Activated CD8-positive, alpha-beta memory T cell treated with anti-CD3 and anti-CD28 coated beads, Interleukin-2, amount 10 ng/mL, durations not matched to agents 7 days and 5 days (primary cell): ENCODE results near the gene UVSSA. TPM values are rescaled to one million over a fixed set of nuclear protein-coding genes. Genes with fewer than 3 reads are reported as not detected.
A peak's percentile ranks its signal among the peaks of the same experiment; 100 is the strongest.
"Not testable (repeated sequence)": the region's sequence is repeated elsewhere in the genome, so short reads cannot be mapped to it uniquely, and the experiment has no call there.

Experiments used
- ATAC-seq: fragments of 150-1000 bp; cut with Tn5 transposase; one replicate; pipeline ENCODE4 v1.10.0; 2021; ENCODE audit warnings: moderate library complexity
- CTCF ChIA-PET: fragments of 350-600 bp; sonication (Branson Sonifier 250); formaldehyde crosslinking; loops from one replicate; lab custom pipeline; 2021; ENCODE audit warnings: antibody characterized with exemption; lab: Charles Lee
- DNase-seq: peaks from one replicate; pipeline ENCODE4 v3.0.0-alpha.2; 2020
- H3K27ac Mint-ChIP-seq: one replicate; pipeline ENCODE4 v1.8.0; 2021; ENCODE audit warnings: mild to moderate bottlenecking, mixed read lengths
- H3K27me3 Mint-ChIP-seq: one replicate; pipeline ENCODE4 v1.8.0; 2021; ENCODE audit warnings: mixed read lengths
- H3K36me3 Mint-ChIP-seq: one replicate; pipeline ENCODE4 v1.8.0; 2021; ENCODE audit warnings: mild to moderate bottlenecking, mixed read lengths
- H3K4me1 Mint-ChIP-seq: one replicate; pipeline ENCODE4 v1.8.0; 2021; ENCODE audit warnings: mixed read lengths
- H3K4me3 Mint-ChIP-seq: one replicate; pipeline ENCODE4 v1.8.0; 2021; ENCODE audit warnings: mild to moderate bottlenecking, moderate library complexity, mixed read lengths
- H3K9me3 Mint-ChIP-seq: one replicate; pipeline ENCODE4 v1.8.0; 2022; ENCODE audit warnings: low read depth, mixed read lengths
- total RNA-seq, 2 experiments: library from RNA; stranded (reverse); gene quantifications; one replicate each; pipeline ENCODE4 v1.2.3, GENCODE V29; 2021

UVSSA gene
- total RNA-seq, 2 experiments from 2014 or later: 18.2 to 25.2 TPM

GRCh38 chr4:1321946-1322650 is 24.9 kb upstream of the UVSSA start:
- Mint-ChIP-seq H3K4me3 (no peak overlapping the region), H3K27me3 (no peaks in the 10 kb centered on the region), H3K36me3 (peaks cover 22% of the 10 kb centered on the region), H3K27ac (no peak overlapping the region), H3K9me3 (no peaks in the 10 kb centered on the region), H3K4me1 (peaks cover 3% of the 10 kb centered on the region)
- CTCF ChIA-PET: no interaction called here
- ATAC-seq (no peak), DNase-seq (no peak)

- Mint-ChIP-seq H3K9me3 (no peaks in the 10 kb centered on the region), H3K4me3 (no peak overlapping the region), H3K4me1 (peaks cover under 1% of the 10 kb centered on the region), H3K27ac (no peak overlapping the region), H3K27me3 (no peaks in the 10 kb centered on the region), H3K36me3 (peaks cover 13% of the 10 kb centered on the region)
- CTCF ChIA-PET: interaction anchor here (0.7 kb wide), 1 partner anchor 9 kb away, joined by 4 read pairs; no protein-coding TSS in a partner anchor
- ATAC-seq (no peak), DNase-seq (no peak)
Measured at GRCh38 chr4:1323280-1323634, 23.8 kb upstream of the UVSSA start.

- Mint-ChIP-seq H3K4me3 (no peak overlapping the region), H3K27ac (no peak overlapping the region), H3K4me1 (peaks cover under 1% of the 10 kb centered on the region), H3K36me3 (peaks cover 11% of the 10 kb centered on the region), H3K27me3 (no peaks in the 10 kb centered on the region), H3K9me3 (no peaks in the 10 kb centered on the region)
- no peak for ATAC-seq
- DNase-seq: no peak
- CTCF ChIA-PET: interaction anchor here (0.7 kb wide), 1 partner anchor 9 kb away, joined by 4 read pairs; no protein-coding TSS in a partner anchor
Measured at GRCh38 chr4:1323635-1324442, 23.2 kb upstream of the UVSSA start.

GRCh38 chr4:1324443-1325175 is 22.4 kb upstream of the UVSSA start:
- CTCF ChIA-PET, DNase-seq, ATAC-seq, H3K4me3 Mint-ChIP-seq, H3K4me1 Mint-ChIP-seq, H3K27me3 Mint-ChIP-seq, H3K9me3 Mint-ChIP-seq, H3K27ac Mint-ChIP-seq: not testable (repeated sequence)
- peaks cover 16% of the 10 kb centered on the region for H3K36me3 Mint-ChIP-seq

GRCh38 chr4:1325176-1325480 is 21.9 kb upstream of the UVSSA start:
- Mint-ChIP-seq H3K27ac (no peak overlapping the region), H3K9me3 (no peaks in the 10 kb centered on the region), H3K36me3 (peaks cover 16% of the 10 kb centered on the region), H3K4me3 (no peak overlapping the region), H3K27me3 (no peaks in the 10 kb centered on the region), H3K4me1 (peaks cover 13% of the 10 kb centered on the region)
- DNase-seq (no peak), ATAC-seq (no peak)
- CTCF ChIA-PET: no interaction called here

- Mint-ChIP-seq H3K9me3 (no peaks in the 10 kb centered on the region), H3K27ac (no peak overlapping the region), H3K4me1 (peaks cover 21% of the 10 kb centered on the region), H3K36me3 (peaks cover 18% of the 10 kb centered on the region), H3K27me3 (no peaks in the 10 kb centered on the region), H3K4me3 (no peak overlapping the region)
- DNase-seq: no peak
- no peak for ATAC-seq
- CTCF ChIA-PET: no interaction called here
Measured at GRCh38 chr4:1325681-1326635, 21.1 kb upstream of the UVSSA start.

- ATAC-seq: no peak
- no peak overlapping the region for H3K27ac Mint-ChIP-seq
- CTCF ChIA-PET: no interaction called here
- no peak for DNase-seq
- H3K4me3 Mint-ChIP-seq: no peak overlapping the region
- H3K27me3 Mint-ChIP-seq: no peaks in the 10 kb centered on the region
- H3K36me3 Mint-ChIP-seq: peaks cover 18% of the 10 kb centered on the region
- no peaks in the 10 kb centered on the region for H3K9me3 Mint-ChIP-seq
- H3K4me1 Mint-ChIP-seq: peaks cover 28% of the 10 kb centered on the region
Measured at GRCh38 chr4:1326751-1327525, 20.1 kb upstream of the UVSSA start.

GRCh38 chr4:1327526-1328266 is 19.3 kb upstream of the UVSSA start:
- ATAC-seq: no peak
- Mint-ChIP-seq H3K4me1 (peaks cover 29% of the 10 kb centered on the region), H3K4me3 (no peak overlapping the region), H3K9me3 (no peaks in the 10 kb centered on the region), H3K27ac (no peak overlapping the region), H3K36me3 (peaks cover 23% of the 10 kb centered on the region), H3K27me3 (no peaks in the 10 kb centered on the region)
- CTCF ChIA-PET: no interaction called here
- no peak for DNase-seq

- DNase-seq (no peak), ATAC-seq (no peak)
- peaks cover 27% of the 10 kb centered on the region for H3K36me3 Mint-ChIP-seq
- no peaks in the 10 kb centered on the region for H3K27me3 Mint-ChIP-seq
- H3K4me1 Mint-ChIP-seq: peaks cover 29% of the 10 kb centered on the region
- CTCF ChIA-PET: interaction anchor here (1.2 kb wide), 1 partner anchor 22 kb away, joined by 3 read pairs; no protein-coding TSS in a partner anchor
- H3K4me3 Mint-ChIP-seq: no peak overlapping the region
- H3K27ac Mint-ChIP-seq: no peak overlapping the region
- no peaks in the 10 kb centered on the region for H3K9me3 Mint-ChIP-seq
Measured at GRCh38 chr4:1328267-1329155, 18.5 kb upstream of the UVSSA start.

- ATAC-seq: peak; percentile 21
Measured at GRCh38 chr4:1329408-1330371, 17.3 kb upstream of the UVSSA start.

More at GRCh38 chr4:1329408-1330371, 17.3 kb upstream of the UVSSA start:
- Mint-ChIP-seq H3K27ac (peak overlapping the region; percentile 88), H3K9me3 (no peaks in the 10 kb centered on the region), H3K27me3 (no peaks in the 10 kb centered on the region), H3K36me3 (peaks cover 32% of the 10 kb centered on the region), H3K4me1 (peaks cover 34% of the 10 kb centered on the region), H3K4me3 (no peak overlapping the region)
- no peak for DNase-seq
- CTCF ChIA-PET: interaction anchor here (1.2 to 2.0 kb wide), 2 partner anchors 16 to 21 kb away, joined by 3 to 11 read pairs; partner anchors contain the start of gene UVSSA
